ENCODE results near the gene NCL. TPM values are rescaled to one million over a fixed set of nuclear protein-coding genes. Genes with fewer than 3 reads are reported as not detected.

NCL gene
- polyA plus RNA-seq, 1 of the 3 experiments (the other 2 are of a cell fraction) = 256 TPM

DNA sequence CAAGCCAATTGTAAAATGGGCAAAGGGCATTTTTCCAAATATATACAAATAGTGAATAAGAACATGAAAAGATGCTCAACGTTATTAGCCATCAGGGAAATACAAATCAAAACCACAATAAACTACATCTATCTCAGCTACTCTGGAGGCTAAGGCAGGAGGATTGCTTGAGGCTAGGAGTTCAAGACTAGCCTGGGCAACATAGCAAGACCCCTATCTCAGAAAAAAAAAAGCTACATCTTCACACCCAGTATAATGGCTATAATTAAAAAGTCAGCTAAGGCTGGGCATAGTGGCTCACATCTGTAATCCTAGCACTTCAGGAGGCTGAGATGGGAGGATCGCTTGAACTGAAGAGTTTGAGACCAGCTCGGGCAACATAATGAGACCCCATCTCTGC lies 12.6 kb upstream of the NCL start (continued):
- TF ChIP-seq, protein P1, sequence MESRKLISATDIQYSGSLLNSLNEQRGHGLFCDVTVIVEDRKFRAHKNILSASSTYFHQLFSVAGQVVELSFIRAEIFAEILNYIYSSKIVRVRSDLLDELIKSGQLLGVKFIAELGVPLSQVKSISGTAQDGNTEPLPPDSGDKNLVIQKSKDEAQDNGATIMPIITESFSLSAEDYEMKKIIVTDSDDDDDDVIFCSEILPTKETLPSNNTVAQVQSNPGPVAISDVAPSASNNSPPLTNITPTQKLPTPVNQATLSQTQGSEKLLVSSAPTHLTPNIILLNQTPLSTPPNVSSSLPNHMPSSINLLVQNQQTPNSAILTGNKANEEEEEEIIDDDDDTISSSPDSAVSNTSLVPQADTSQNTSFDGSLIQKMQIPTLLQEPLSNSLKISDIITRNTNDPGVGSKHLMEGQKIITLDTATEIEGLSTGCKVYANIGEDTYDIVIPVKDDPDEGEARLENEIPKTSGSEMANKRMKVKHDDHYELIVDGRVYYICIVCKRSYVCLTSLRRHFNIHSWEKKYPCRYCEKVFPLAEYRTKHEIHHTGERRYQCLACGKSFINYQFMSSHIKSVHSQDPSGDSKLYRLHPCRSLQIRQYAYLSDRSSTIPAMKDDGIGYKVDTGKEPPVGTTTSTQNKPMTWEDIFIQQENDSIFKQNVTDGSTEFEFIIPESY (IDR thresholded peaks at IDR 0.05; ENCODE audit: borderline replicate concordance, low read depth) = no peak
- TF ChIP-seq, protein P2, sequence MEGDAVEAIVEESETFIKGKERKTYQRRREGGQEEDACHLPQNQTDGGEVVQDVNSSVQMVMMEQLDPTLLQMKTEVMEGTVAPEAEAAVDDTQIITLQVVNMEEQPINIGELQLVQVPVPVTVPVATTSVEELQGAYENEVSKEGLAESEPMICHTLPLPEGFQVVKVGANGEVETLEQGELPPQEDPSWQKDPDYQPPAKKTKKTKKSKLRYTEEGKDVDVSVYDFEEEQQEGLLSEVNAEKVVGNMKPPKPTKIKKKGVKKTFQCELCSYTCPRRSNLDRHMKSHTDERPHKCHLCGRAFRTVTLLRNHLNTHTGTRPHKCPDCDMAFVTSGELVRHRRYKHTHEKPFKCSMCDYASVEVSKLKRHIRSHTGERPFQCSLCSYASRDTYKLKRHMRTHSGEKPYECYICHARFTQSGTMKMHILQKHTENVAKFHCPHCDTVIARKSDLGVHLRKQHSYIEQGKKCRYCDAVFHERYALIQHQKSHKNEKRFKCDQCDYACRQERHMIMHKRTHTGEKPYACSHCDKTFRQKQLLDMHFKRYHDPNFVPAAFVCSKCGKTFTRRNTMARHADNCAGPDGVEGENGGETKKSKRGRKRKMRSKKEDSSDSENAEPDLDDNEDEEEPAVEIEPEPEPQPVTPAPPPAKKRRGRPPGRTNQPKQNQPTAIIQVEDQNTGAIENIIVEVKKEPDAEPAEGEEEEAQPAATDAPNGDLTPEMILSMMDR (IDR thresholded peaks at IDR 0.05) = no peak
- TF ChIP-seq EZH2phosphoT487 (IDR thresholded peaks at IDR 0.05; ENCODE audit: borderline replicate concordance, low read depth) (no peak), FOXJ3 (CRISPR knock-in tag; IDR thresholded peaks at IDR 0.05) (no peak), TEAD4 (IDR thresholded peaks at IDR 0.05; ENCODE audit: borderline replicate concordance, insufficient read depth) (no peak), JUND (IDR thresholded peaks at IDR 0.05) (no peak)

DNA sequence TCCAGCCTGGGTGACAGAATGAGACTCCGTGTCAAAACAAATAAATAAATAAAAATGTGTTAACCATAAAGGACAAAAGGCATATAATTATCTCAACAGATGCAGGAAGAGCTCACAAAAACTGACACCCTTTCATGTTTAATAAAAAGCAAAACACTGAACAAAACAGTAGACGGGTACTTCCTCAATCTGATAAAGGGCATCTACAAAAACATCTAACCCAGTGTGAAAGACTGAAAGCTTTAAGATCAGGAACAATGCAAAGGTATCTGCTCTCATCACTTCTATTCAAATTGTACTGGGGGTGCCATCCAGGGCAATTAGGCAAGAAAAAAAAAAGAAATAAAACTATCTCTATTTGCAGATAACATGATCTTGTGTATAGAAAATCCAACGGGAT lies 11.7 kb upstream of the NCL start:
- TF ChIP-seq RAD21 (IDR thresholded peaks at IDR 0.05; ENCODE audit: low read length) = no peak
- TF ChIP-seq FOXM1 (IDR thresholded peaks at IDR 0.05; ENCODE audit: low read depth) = no peak
- TF ChIP-seq EP300 (IDR thresholded peaks at IDR 0.05; ENCODE audit: borderline replicate concordance in 1 of 2, low read depth in 1 of 2, low read length in 1 of 2) = no peak
- TF ChIP-seq, protein P3, sequence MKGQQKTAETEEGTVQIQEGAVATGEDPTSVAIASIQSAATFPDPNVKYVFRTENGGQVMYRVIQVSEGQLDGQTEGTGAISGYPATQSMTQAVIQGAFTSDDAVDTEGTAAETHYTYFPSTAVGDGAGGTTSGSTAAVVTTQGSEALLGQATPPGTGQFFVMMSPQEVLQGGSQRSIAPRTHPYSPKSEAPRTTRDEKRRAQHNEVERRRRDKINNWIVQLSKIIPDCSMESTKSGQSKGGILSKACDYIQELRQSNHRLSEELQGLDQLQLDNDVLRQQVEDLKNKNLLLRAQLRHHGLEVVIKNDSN (IDR thresholded peaks at IDR 0.05; ENCODE audit: borderline replicate concordance, low read depth) = no peak
- no peak for TF ChIP-seq SMC3 (IDR thresholded peaks at IDR 0.05; ENCODE audit: low read depth, low read length)
- H3K9ac ChIP-seq = no peak overlapping the region
- WGBS (ENCODE audit: low lambda C conversion rate) = 73% methylated on average over 3 of the region's 3 CpGs
- no peak for DNase-seq
- no peaks in the 10 kb centered on the region for H4K20me1 ChIP-seq (ENCODE audit: insufficient read depth)
- no peak overlapping the region for H3K27ac ChIP-seq (ENCODE audit: low read depth in 2 of 2, low read length in 1 of 2)
- H3F3A ChIP-seq (replicated peaks; ENCODE audit: insufficient read depth) = no peaks in the 10 kb centered on the region
- H3K4me3 ChIP-seq (ENCODE audit: low read depth in 2 of 2, low read length in 1 of 2) = no peak overlapping the region
- H3K9me3 ChIP-seq = no peaks in the 10 kb centered on the region
- H3K27me3 ChIP-seq (ENCODE audit: insufficient read depth) = no peaks in the 10 kb centered on the region
- POLR2A ChIA-PET = interaction anchor here (3.3 kb wide), 1 partner anchor 12 kb away, joined by 9 read pairs; the partner anchor contains the start of gene NCL
- H3K4me1 ChIP-seq (ENCODE audit: control insufficient read depth in 1 of 2, insufficient read depth in 2 of 2, low read depth in 1 of 2, low read length in 1 of 2) = no peaks in the 10 kb centered on the region
- no peaks in the 10 kb centered on the region for H3K79me2 ChIP-seq (ENCODE audit: insufficient read depth)
- H3K4me2 ChIP-seq = no peak overlapping the region
- H3K36me3 ChIP-seq (replicated peaks in 1 of 2; ENCODE audit: control insufficient read depth in 1 of 2, insufficient read depth in 2 of 2, low read length in 1 of 2) = no peaks in the 10 kb centered on the region
- H3K9me2 ChIP-seq = no peaks in the 10 kb centered on the region
- CTCF ChIA-PET = interaction anchor here (0.7 to 1.8 kb wide), 5 partner anchors 24 to 249 kb away, joined by 3 to 10 read pairs (median 4); no protein-coding TSS in a partner anchor
- H2AFZ ChIP-seq (ENCODE audit: low read depth) = no peak overlapping the region
